H9 (cell line): ENCODE measurements around the gene TPBG. TPM values are rescaled to one million over a fixed set of nuclear protein-coding genes. Genes with fewer than 3 reads are reported as not detected.

Experiments used
- DNase-seq: peaks from one replicate; pipeline ENCODE4 v3.0.0-alpha.2; 2017
- H2AFZ ChIP-seq: one replicate; pipeline ENCODE4 v1.6.1; 2013; ENCODE audit warnings: mild to moderate bottlenecking, low read length, control low read depth, moderate library complexity
- H2AK5ac ChIP-seq: 2 replicates; pipeline ENCODE4 v1.6.1; 2013; ENCODE audit warnings: low read length, control low read depth, mixed read lengths; ENCODE audit not compliant: insufficient read length
- H2BK120ac ChIP-seq: one replicate; pipeline ENCODE4 v1.6.1; 2013; ENCODE audit warnings: low read depth, mild to moderate bottlenecking, low read length, control low read depth, inconsistent platforms; ENCODE audit not compliant: poor library complexity, severe bottlenecking
- H2BK12ac ChIP-seq: 2 replicates; pipeline ENCODE4 v1.6.1; 2013; ENCODE audit warnings: low read length, control low read depth, mixed read lengths, low read depth; ENCODE audit not compliant: insufficient read length
- H2BK15ac ChIP-seq: 2 replicates; pipeline ENCODE4 v1.6.1; 2013; ENCODE audit warnings: low read depth, low read length, control low read depth
- H2BK20ac ChIP-seq: one replicate; pipeline ENCODE4 v1.6.1; 2013; ENCODE audit warnings: low read depth, mild to moderate bottlenecking, low read length, control low read depth, inconsistent platforms; ENCODE audit not compliant: poor library complexity, severe bottlenecking
- H2BK5ac ChIP-seq: 2 replicates; pipeline ENCODE4 v1.6.1; 2013; ENCODE audit warnings: low read length, control low read depth, mixed read lengths; ENCODE audit not compliant: insufficient read length
- H3K14ac ChIP-seq: 2 replicates; pipeline ENCODE4 v1.6.1; 2013; ENCODE audit warnings: low read length, control low read depth; ENCODE audit not compliant: insufficient read depth
- H3K18ac ChIP-seq: 2 replicates; pipeline ENCODE4 v1.6.1; 2013; ENCODE audit warnings: low read depth, mild to moderate bottlenecking, mixed read lengths, low read length, control low read depth; ENCODE audit not compliant: insufficient read length
- H3K23ac ChIP-seq: 2 replicates; pipeline ENCODE4 v1.6.1; 2013; ENCODE audit warnings: low read length, control low read depth, mixed read lengths, low read depth; ENCODE audit not compliant: insufficient read length
- H3K23me2 ChIP-seq: 2 replicates; pipeline ENCODE4 v1.6.1; 2013; ENCODE audit warnings: low read depth, mild to moderate bottlenecking, mixed read lengths, low read length, control low read depth; ENCODE audit not compliant: insufficient read length, poor library complexity, severe bottlenecking
- H3K27ac ChIP-seq: 2 replicates; pipeline ENCODE4 v1.5.1; 2013; ENCODE audit warnings: low read length, control low read depth, mixed read lengths, low read depth; ENCODE audit not compliant: insufficient read length
- H3K27me3 ChIP-seq: 2 replicates; pipeline ENCODE4 v1.6.1; 2013; ENCODE audit warnings: low read length, control low read depth, inconsistent platforms; ENCODE audit not compliant: insufficient read depth
- H3K4ac ChIP-seq: 2 replicates; pipeline ENCODE4 v1.6.1; 2013; ENCODE audit warnings: low read depth, mild to moderate bottlenecking, control low read depth, inconsistent platforms, low read length, moderate library complexity
- H3K4me1 ChIP-seq: 2 replicates; pipeline ENCODE4 v1.6.1; 2013; ENCODE audit warnings: low read length, control low read depth, inconsistent platforms; ENCODE audit not compliant: insufficient read depth
- H3K4me2 ChIP-seq: 2 replicates; pipeline ENCODE4 v1.6.1; 2013; ENCODE audit warnings: low read length, control low read depth, mixed read lengths; ENCODE audit not compliant: insufficient read length, insufficient read depth
- H3K56ac ChIP-seq: 2 replicates; pipeline ENCODE4 v1.6.1; 2013; ENCODE audit warnings: low read depth, mild to moderate bottlenecking, mixed read lengths, low read length, control low read depth; ENCODE audit not compliant: insufficient read length
- H3K79me1 ChIP-seq: 2 replicates; pipeline ENCODE4 v1.6.1; 2013; ENCODE audit warnings: low read depth, mild to moderate bottlenecking, moderate library complexity, low read length, control low read depth, inconsistent platforms; ENCODE audit not compliant: insufficient read depth, poor library complexity, severe bottlenecking
- H3K79me2 ChIP-seq: 2 replicates; pipeline ENCODE4 v1.6.1; 2013; ENCODE audit warnings: low read length, control low read depth, inconsistent platforms; ENCODE audit not compliant: insufficient read depth
- H3K9ac ChIP-seq: 2 replicates; pipeline ENCODE4 v1.6.1; 2013; ENCODE audit warnings: low read length, control low read depth, mixed read lengths; ENCODE audit not compliant: insufficient read length; ENCODE audit errors: extremely low read depth
- H3K9me3 ChIP-seq: one replicate; pipeline ENCODE4 v1.6.1; 2013; ENCODE audit warnings: low read depth, low read length, inconsistent platforms; ENCODE audit not compliant: control insufficient read depth
- H3T11ph ChIP-seq: one replicate; pipeline ENCODE4 v1.6.1; 2013; ENCODE audit warnings: mild to moderate bottlenecking, low read length, control low read depth, inconsistent platforms
- H4K20me1 ChIP-seq: one replicate; pipeline ENCODE4 v1.6.1; 2013; ENCODE audit not compliant: control insufficient read depth, insufficient read length, insufficient read depth
- H4K5ac ChIP-seq: 2 replicates; pipeline ENCODE4 v1.6.1; 2013; ENCODE audit warnings: low read depth, mild to moderate bottlenecking, mixed read lengths, low read length, control low read depth; ENCODE audit not compliant: insufficient read length
- H4K8ac ChIP-seq: replicated peaks from 2 replicates; pipeline ENCODE4 v1.6.1; 2013; ENCODE audit warnings: low read length, control low read depth, mixed read lengths, low read depth; ENCODE audit not compliant: insufficient read length
- H4K91ac ChIP-seq: 2 replicates; pipeline ENCODE4 v1.6.1; 2013; ENCODE audit warnings: low read depth, mild to moderate bottlenecking, moderate library complexity, mixed read lengths, low read length, control low read depth; ENCODE audit not compliant: insufficient read length
- H3K27ac Mint-ChIP-seq, 3 experiments: 2 replicates in 2 of 3; 3 replicates in 1 of 3; pipeline ENCODE4 v1.8.0; 2020 to 2021; ENCODE audit warnings: mixed read lengths in 3 of 3, mild to moderate bottlenecking in 1 of 3, moderate library complexity in 1 of 3
- H3K27me3 Mint-ChIP-seq: 2 replicates; pipeline ENCODE4 v1.8.0; 2021; ENCODE audit warnings: low read depth, mild to moderate bottlenecking, moderate library complexity, mixed read lengths
- H3K36me3 Mint-ChIP-seq, 3 experiments: 2 replicates in 2 of 3; 3 replicates in 1 of 3; pipeline ENCODE4 v1.8.0; 2020 to 2021; ENCODE audit warnings: low read depth in 3 of 3, mixed read lengths in 3 of 3; ENCODE audit not compliant: insufficient read depth in 1 of 3
- H3K4me1 Mint-ChIP-seq, 2 experiments: 2 replicates each; pipeline ENCODE4 v1.8.0; 2020; ENCODE audit warnings: mixed read lengths in 2 of 2
- H3K4me3 Mint-ChIP-seq, 2 experiments: 2 replicates in 1 of 2; 3 replicates in 1 of 2; pipeline ENCODE4 v1.8.0; 2020 to 2021; ENCODE audit warnings: mild to moderate bottlenecking in 2 of 2, mixed read lengths in 2 of 2, moderate library complexity in 1 of 2
- H3K9me3 Mint-ChIP-seq, 2 experiments: 2 replicates in 1 of 2; 3 replicates in 1 of 2; pipeline ENCODE4 v1.8.0; 2020; ENCODE audit warnings: mild to moderate bottlenecking in 2 of 2, mixed read lengths in 2 of 2, moderate library complexity in 1 of 2
- CTCF ChIP-seq: fragments of 200-600 bp; sonication (generic); conservative IDR thresholded peaks from 3 replicates; pipeline ENCODE4 v1.8.0; 2021; ENCODE audit warnings: antibody characterized with exemption, mild to moderate bottlenecking
- total RNA-seq: library from RNA; stranded (reverse); gene quantifications from 2 replicates; pipeline ENCODE4 v1.2.1, GENCODE V29; 2021

The TPBG gene
- total RNA-seq, 1 experiment from 2014 or later: 19.0 TPM

GRCh38 chr6:82367704-82368103, 4.1 kb downstream of the TPBG start:
- no peak overlapping the region for H4K5ac ChIP-seq
- H2AFZ ChIP-seq: no peak overlapping the region
- peaks cover 4% of the 10 kb centered on the region for H3K27me3 Mint-ChIP-seq
- H3K9ac ChIP-seq: no peak overlapping the region
- no peak overlapping the region for H3K4me2 ChIP-seq
- H3K4me3 Mint-ChIP-seq: no peak overlapping the region
- no peak overlapping the region for H4K8ac ChIP-seq
- no peak overlapping the region for H3K23ac ChIP-seq
- no peak overlapping the region for H2AK5ac ChIP-seq
- H3K27ac Mint-ChIP-seq: no peak overlapping the region
- no peak overlapping the region for H2BK12ac ChIP-seq
- H3K4me1 ChIP-seq: peaks cover 4% of the 10 kb centered on the region; the same call in 1 of the 2 replicates
- H2BK5ac ChIP-seq: no peak overlapping the region
- no peaks in the 10 kb centered on the region for H3K27me3 ChIP-seq
- H3K9me3 Mint-ChIP-seq: no peaks in the 10 kb centered on the region
- no peak overlapping the region for H3K56ac ChIP-seq
- no peak overlapping the region for H3K27ac ChIP-seq
- H3K14ac ChIP-seq: no peak overlapping the region
- DNase-seq: no peak
- H3K9me3 ChIP-seq: no peaks in the 10 kb centered on the region
- H3K4me1 Mint-ChIP-seq: peaks cover 17 to 28% of the 10 kb centered on the region in 2 experiments
- H3K79me2 ChIP-seq: no peaks in the 10 kb centered on the region; the same call in 1 of the 2 replicates
- no peaks in the 10 kb centered on the region for H3K79me1 ChIP-seq
- no peak overlapping the region for H4K91ac ChIP-seq
- no peak overlapping the region for H2BK20ac ChIP-seq
- H4K20me1 ChIP-seq: no peaks in the 10 kb centered on the region
- TF ChIP-seq CTCF: no peak
- H2BK120ac ChIP-seq: no peak overlapping the region
- no peak overlapping the region for H2BK15ac ChIP-seq
- peaks cover 7% of the 10 kb centered on the region for H3K23me2 ChIP-seq
- no peak overlapping the region for H3K4ac ChIP-seq
- peaks cover 3 to 9% (median 7%) of the 10 kb centered on the region in 3 experiments; a peak in 5 of 7 replicates for H3K36me3 Mint-ChIP-seq
- H3K18ac ChIP-seq: no peak overlapping the region
- no peak overlapping the region for H3T11ph ChIP-seq
